NCI-H2196 treated with DMSO at 0.1 percent for 48 hours (cell line): ENCODE results near the gene VMP1.
"Not testable (repeated sequence)": the region's sequence is repeated elsewhere in the genome, so short reads cannot be mapped to it uniquely, and the experiment has no call there.

ENCODE experiments used
- DNase-seq: peaks from one replicate; lab custom pipeline; 2025; ENCODE audit not compliant: unreplicated experiment; lab: John Stamatoyannopoulos, UW

Gene VMP1

GRCh38 chr17:59856859-59857794 is 149.7 kb downstream of the VMP1 start:
- no peak for DNase-seq

GRCh38 chr17:59858167-59858816 is 150.8 kb downstream of the VMP1 start:
- DNase-seq: no peak

GRCh38 chr17:59858932-59859331 is 151.5 kb downstream of the VMP1 start:
- no peak for DNase-seq

GRCh38 chr17:59859444-59860025 is 152.1 kb downstream of the VMP1 start:
- DNase-seq: no peak

- DNase-seq: no peak
Observed at GRCh38 chr17:59863616-59864015, 156.2 kb downstream of the VMP1 start.

GRCh38 chr17:59869941-59870218 is 162.4 kb downstream of the VMP1 start:
- no peak for DNase-seq

- no peak for DNase-seq
Observed at GRCh38 chr17:59870482-59870881, 163.0 kb downstream of the VMP1 start.

- no peak for DNase-seq
Observed at GRCh38 chr17:59872351-59872750, 164.9 kb downstream of the VMP1 start.

GRCh38 chr17:59873414-59873813 is 166.0 kb downstream of the VMP1 start:
- DNase-seq: not testable (repeated sequence)

- DNase-seq: no peak
Observed at GRCh38 chr17:59874376-59874775, 166.9 kb downstream of the VMP1 start.

- no peak for DNase-seq
Observed at GRCh38 chr17:59876107-59876506, 168.7 kb downstream of the VMP1 start.

- no peak for DNase-seq
Observed at GRCh38 chr17:59877965-59878364, 170.5 kb downstream of the VMP1 start.

GRCh38 chr17:59878624-59879023 is 171.2 kb downstream of the VMP1 start:
- no peak for DNase-seq

GRCh38 chr17:59884861-59885260 is 177.4 kb downstream of the VMP1 start:
- no peak for DNase-seq

GRCh38 chr17:59888145-59888750 is 180.8 kb downstream of the VMP1 start:
- no peak for DNase-seq

- no peak for DNase-seq
Observed at GRCh38 chr17:59890720-59891119, 183.3 kb downstream of the VMP1 start.
